Right cardiac atrium (tissue), 5 donors: ENCODE data around the gene LENEP. TPM values are rescaled to one million over a fixed set of nuclear protein-coding genes. Genes with fewer than 3 reads are reported as not detected.

Experiments used
- ATAC-seq, 2 donors: fragments of 200-7000 bp; cut with Tn5 transposase; one replicate each; pipeline versions ENCODE4 v1.8.0 to v1.9.1; 2020; ENCODE audit warnings: moderate library complexity in 2 of 2, mild to moderate bottlenecking in 1 of 2
- DNase-seq, 3 donors: peaks; one replicate each; pipeline ENCODE4 v3.0.0-alpha.2; 2020
- H3K27ac ChIP-seq: one replicate; pipeline ENCODE4 v1.5.1; 2013; ENCODE audit warnings: mild to moderate bottlenecking, low read length, control low read depth, moderate library complexity
- H3K27me3 ChIP-seq: one replicate; pipeline ENCODE4 v1.6.1; 2013; ENCODE audit not compliant: control insufficient read depth, insufficient read depth
- H3K4me1 ChIP-seq: one replicate; pipeline ENCODE4 v1.6.1; 2013; ENCODE audit warnings: low read length; ENCODE audit not compliant: control insufficient read depth, insufficient read depth
- H3K4me3 ChIP-seq: one replicate; pipeline ENCODE4 v1.5.1; 2013; ENCODE audit warnings: low read length, control low read depth
- H3K9me3 ChIP-seq: one replicate; pipeline ENCODE4 v1.6.1; 2013; ENCODE audit warnings: low read length; ENCODE audit not compliant: control insufficient read depth
- WGBS: extraction: QIAGEN DNeasy Blood & Tissue Kit; methylation state at CpG from one replicate; pipeline ENCODE4 v1.1.7; 2013; 5-methylcytosine and 5-hydroxymethylcytosine counted together
- intact Hi-C, 4 donors: fragments of 100-400 bp; cut with DNase I; formaldehyde crosslinking; loops; one replicate each; pipeline versions ENCODE4 v1.11.0 to v1.14.0; 2022 to 2023
- polyA plus RNA-seq: library from polyadenylated mRNA; stranded (reverse); fragments of 200-250 nt; gene quantifications from one replicate; pipeline ENCODE4 v1.2.3, GENCODE V29; 2013
- total RNA-seq, 4 donors: library from RNA; stranded (reverse); fragmentation: NEBNext Ultra II Directional; extraction: Animal tissue kit (Norgen Biotek cat#: 25700); gene quantifications; one replicate each; pipeline ENCODE4 v1.2.1, GENCODE V29; 2021
- donor health status: healthy with polysubstance abuse.
- donor health status: DM: no; HTN: yes; CAD: no.
- donor health status: DM: no; HTN: no; CAD: no.
- donor health status: DM: no; HTN: yes; CAD: no; lungs with severe emphysema.
- donor health status: DM: yes; HTN: yes; CAD: no.

The LENEP gene
- total and polyA plus RNA-seq, 5 donors = not detected

GRCh38 chr1:155022927-155023236, 29.5 kb downstream of the LENEP start:
- WGBS = 57% methylated on average over 4 of the region's 4 CpGs
- H3K27ac ChIP-seq = peak overlapping the region; percentile 24
- DNase-seq (peak in 1 of 3 donors; percentile 60), ATAC-seq (peak in 1 of 2 donors; percentile 31)
- no peak overlapping the region for H3K4me3 ChIP-seq
- no peaks in the 10 kb centered on the region for H3K27me3 ChIP-seq
- peaks cover 2% of the 10 kb centered on the region for H3K4me1 ChIP-seq
- no peaks in the 10 kb centered on the region for H3K9me3 ChIP-seq
- intact Hi-C loops = no loop called here

- Histone ChIP-seq H3K4me1 (no peaks in the 10 kb centered on the region), H3K4me3 (no peak overlapping the region), H3K27me3 (no peaks in the 10 kb centered on the region), H3K27ac (no peak overlapping the region), H3K9me3 (no peaks in the 10 kb centered on the region)
- DNase-seq (peak in 1 of 3 donors; percentile 20), ATAC-seq (no peak)
- 75% methylated on average over 5 of the region's 5 CpGs for WGBS
- intact Hi-C loops = no loop called here
Observed at GRCh38 chr1:155023627-155024026, 30.2 kb downstream of the LENEP start.

GRCh38 chr1:155024315-155024714, 30.9 kb downstream of the LENEP start:
- no peak overlapping the region for H3K4me3 ChIP-seq
- no peak for ATAC-seq

GRCh38 chr1:155026154-155026553, 32.8 kb downstream of the LENEP start:
- intact Hi-C loops = no loop called here
- ATAC-seq (no peak), DNase-seq (peak in 1 of 3 donors; percentile 22)
- Histone ChIP-seq H3K27me3 (no peaks in the 10 kb centered on the region), H3K4me1 (no peaks in the 10 kb centered on the region), H3K27ac (no peak overlapping the region), H3K9me3 (no peaks in the 10 kb centered on the region), H3K4me3 (no peak overlapping the region)
- WGBS = 66% methylated on average over 9 of the region's 9 CpGs

More at GRCh38 chr1:155024315-155024714, 30.9 kb downstream of the LENEP start:
- no peaks in the 10 kb centered on the region for H3K9me3 ChIP-seq
- peak in 1 of 3 donors; percentile 17 for DNase-seq
- H3K27me3 ChIP-seq = no peaks in the 10 kb centered on the region
- H3K4me1 ChIP-seq = no peaks in the 10 kb centered on the region
- 87% methylated on average over 9 of the region's 9 CpGs for WGBS
- no peak overlapping the region for H3K27ac ChIP-seq
- intact Hi-C loops = no loop called here

- no peaks in the 10 kb centered on the region for H3K9me3 ChIP-seq
- no peaks in the 10 kb centered on the region for H3K27me3 ChIP-seq
- no peak for ATAC-seq
- intact Hi-C loops = no loop called here
- no peak overlapping the region for H3K27ac ChIP-seq
- peak in 1 of 3 donors; percentile 26 for DNase-seq
- 82% methylated on average over 6 of the region's 6 CpGs for WGBS
- H3K4me1 ChIP-seq = no peaks in the 10 kb centered on the region
- H3K4me3 ChIP-seq = no peak overlapping the region
Observed at GRCh38 chr1:155026588-155026987, 33.2 kb downstream of the LENEP start.

GRCh38 chr1:155029513-155030242, 36.3 kb downstream of the LENEP start:
- 82% methylated on average over 16 of the region's 16 CpGs for WGBS
- Histone ChIP-seq H3K4me3 (no peak overlapping the region), H3K9me3 (no peaks in the 10 kb centered on the region), H3K4me1 (no peaks in the 10 kb centered on the region), H3K27ac (no peak overlapping the region), H3K27me3 (no peaks in the 10 kb centered on the region)
- intact Hi-C loops = no loop called here
- ATAC-seq (no peak), DNase-seq (peak in 1 of 3 donors; percentile 48)

- Histone ChIP-seq H3K4me3 (no peak overlapping the region), H3K27me3 (no peaks in the 10 kb centered on the region), H3K27ac (no peak overlapping the region), H3K4me1 (no peaks in the 10 kb centered on the region), H3K9me3 (no peaks in the 10 kb centered on the region)
- DNase-seq (peak in 1 of 3 donors; percentile 35), ATAC-seq (no peak)
- intact Hi-C loops = no loop called here
- WGBS = 85% methylated on average over 15 of the region's 15 CpGs
Observed at GRCh38 chr1:155030243-155030795, 36.9 kb downstream of the LENEP start.

- intact Hi-C loops = no loop called here
- no peak overlapping the region for H3K4me3 ChIP-seq
- no peak for ATAC-seq
Observed at GRCh38 chr1:155030899-155031298, 37.5 kb downstream of the LENEP start.

GRCh38 chr1:155032886-155033285, 39.5 kb downstream of the LENEP start:
- Histone ChIP-seq H3K4me1 (no peaks in the 10 kb centered on the region), H3K27ac (no peak overlapping the region), H3K9me3 (no peaks in the 10 kb centered on the region), H3K4me3 (no peak overlapping the region), H3K27me3 (no peaks in the 10 kb centered on the region)
- ATAC-seq = no peak
- DNase-seq = peak in 1 of 3 donors; percentile 23
- 88% methylated on average over 12 of the region's 12 CpGs for WGBS
- intact Hi-C loops = no loop called here

More at GRCh38 chr1:155030899-155031298, 37.5 kb downstream of the LENEP start:
- no peaks in the 10 kb centered on the region for H3K9me3 ChIP-seq
- H3K4me1 ChIP-seq = no peaks in the 10 kb centered on the region
- 81% methylated on average over 11 of the region's 11 CpGs for WGBS
- H3K27ac ChIP-seq = no peak overlapping the region
- no peaks in the 10 kb centered on the region for H3K27me3 ChIP-seq
- no peak for DNase-seq

GRCh38 chr1:155033524-155033923, 40.1 kb downstream of the LENEP start, which contains the start of the genes DCST1 and DCST2:
Gene DCST1, plus strand, starts transcription at chr1:155033824. Its CDS starts 213 bp downstream, at chr1:155034037.
Gene DCST2, minus strand, starts transcription at chr1:155033781. Its CDS starts 80 bp downstream, at chr1:155033701.
- peak in 1 of 3 donors; percentile 28 for DNase-seq
- 93% methylated on average over 9 of the region's 9 CpGs for WGBS
- no peaks in the 10 kb centered on the region for H3K4me1 ChIP-seq
- ATAC-seq = no peak
- H3K27me3 ChIP-seq = no peaks in the 10 kb centered on the region
- intact Hi-C loops = no loop called here
- H3K9me3 ChIP-seq = no peaks in the 10 kb centered on the region
- H3K4me3 ChIP-seq = no peak within 1 kb of the TSS
- H3K27ac ChIP-seq = no peak within 1 kb of the TSS

- Histone ChIP-seq H3K27ac (no peak overlapping the region), H3K9me3 (no peaks in the 10 kb centered on the region), H3K4me3 (no peak overlapping the region), H3K4me1 (peaks cover 4% of the 10 kb centered on the region), H3K27me3 (no peaks in the 10 kb centered on the region)
- intact Hi-C loops = no loop called here
- DNase-seq (peak in 1 of 3 donors; percentile 14), ATAC-seq (no peak)
- WGBS = 82% methylated on average over 20 of the region's 20 CpGs
Observed at GRCh38 chr1:155034318-155035208, 41.2 kb downstream of the LENEP start.
